HG03558 (cell line): Measurements from ENCODE around the gene CYP3A5.
"Not testable (repeated sequence)": the region's sequence is repeated elsewhere in the genome, so short reads cannot be mapped to it uniquely, and the experiment has no call there.

ENCODE experiments used
- ATAC-seq: cut with Tn5 transposase; IDR thresholded peaks from one replicate; pipeline ENCODE4 v1.9.1; 2021; ENCODE audit warnings: moderate number of reproducible peaks; ENCODE audit not compliant: unreplicated experiment; ENCODE audit errors: extremely low read depth

Gene CYP3A5

DNA sequence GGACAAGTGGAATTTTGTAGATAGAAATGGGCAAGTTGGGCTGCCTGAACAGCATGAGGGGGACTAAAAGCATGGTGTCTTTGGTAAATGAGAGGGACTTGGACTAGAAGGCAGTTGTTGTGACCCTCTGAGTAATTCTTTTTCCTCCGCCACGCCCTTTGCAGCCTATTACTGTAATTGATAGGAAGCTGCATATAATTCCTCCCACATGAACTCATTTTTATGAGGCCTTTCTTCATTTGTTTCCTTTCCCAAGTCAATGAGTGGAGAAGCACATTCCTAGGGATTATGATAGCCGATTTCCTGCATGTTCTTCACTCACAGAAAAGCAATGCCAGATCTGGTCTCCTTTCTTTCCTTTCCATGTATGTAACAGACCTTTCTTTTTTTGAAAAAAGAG, 35.4 kb downstream of the CYP3A5 start:
- no peak for ATAC-seq

DNA sequence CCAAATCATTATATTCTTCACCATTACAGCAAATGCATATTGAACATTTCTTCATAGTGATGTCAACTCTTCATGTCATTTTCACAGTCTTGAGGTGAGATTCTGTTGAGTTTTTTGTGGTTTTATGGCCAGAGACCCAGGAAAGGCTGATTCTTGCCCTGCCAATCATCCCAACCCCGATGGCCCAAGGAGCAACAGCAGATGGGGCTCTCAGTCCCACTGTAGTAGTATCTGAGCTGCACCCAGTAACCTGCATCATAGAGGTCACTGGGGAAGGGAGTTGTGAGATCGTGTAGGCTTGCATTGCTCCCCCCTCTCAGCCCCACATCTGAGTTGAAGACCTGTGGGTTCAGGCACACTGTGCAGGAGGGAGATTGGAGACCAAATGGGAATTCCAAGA, 36.3 kb downstream of the CYP3A5 start:
- ATAC-seq, result no peak

DNA sequence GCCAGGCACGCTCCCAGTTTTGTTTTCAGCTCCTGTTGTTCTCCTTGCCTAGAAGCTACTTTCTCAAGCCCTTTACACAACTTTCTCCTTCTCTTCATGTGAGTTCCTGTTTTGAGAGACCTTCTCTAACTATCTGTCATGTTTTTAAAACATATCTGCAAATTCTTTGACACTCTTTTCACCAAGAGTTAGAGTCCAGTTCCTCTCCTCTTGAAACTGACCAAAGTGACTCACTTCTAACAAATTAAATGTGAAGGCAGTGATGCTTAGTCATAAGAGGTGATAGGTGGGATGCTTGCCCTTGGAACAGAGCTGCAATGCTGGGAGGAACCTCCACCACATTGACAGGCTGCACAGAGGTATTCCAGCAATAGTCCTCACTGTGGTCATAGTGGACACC, 37.8 kb downstream of the CYP3A5 start:
- no peak for ATAC-seq

GRCh38 chr7:99639267-99639666, 40.5 kb downstream of the CYP3A5 start:
- no peak for ATAC-seq

- no peak for ATAC-seq
Observed at GRCh38 chr7:99638731-99639130, 41.1 kb downstream of the CYP3A5 start.

DNA sequence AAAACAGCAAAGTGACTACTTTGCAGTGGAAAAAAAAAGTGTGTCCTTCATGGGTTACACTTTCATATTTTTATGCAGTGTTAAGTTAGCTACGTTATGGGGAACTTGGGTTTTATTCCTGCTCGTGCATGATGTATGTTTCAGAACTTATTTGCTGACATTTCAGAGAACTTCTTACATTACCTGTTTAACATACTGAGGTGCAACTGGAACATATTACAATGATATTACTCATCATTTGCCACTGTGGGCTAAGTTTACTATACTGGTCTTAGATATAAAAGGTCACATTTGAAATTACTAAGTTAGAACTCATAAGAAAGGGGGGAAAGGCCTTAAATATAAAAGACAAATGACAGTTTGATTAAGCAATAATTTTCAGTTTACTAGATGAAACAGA, 42.4 kb downstream of the CYP3A5 start:
- ATAC-seq, result not testable (repeated sequence)

- ATAC-seq, result no peak
Observed at GRCh38 chr7:99631295-99632109, 48.3 kb downstream of the CYP3A5 start.

DNA sequence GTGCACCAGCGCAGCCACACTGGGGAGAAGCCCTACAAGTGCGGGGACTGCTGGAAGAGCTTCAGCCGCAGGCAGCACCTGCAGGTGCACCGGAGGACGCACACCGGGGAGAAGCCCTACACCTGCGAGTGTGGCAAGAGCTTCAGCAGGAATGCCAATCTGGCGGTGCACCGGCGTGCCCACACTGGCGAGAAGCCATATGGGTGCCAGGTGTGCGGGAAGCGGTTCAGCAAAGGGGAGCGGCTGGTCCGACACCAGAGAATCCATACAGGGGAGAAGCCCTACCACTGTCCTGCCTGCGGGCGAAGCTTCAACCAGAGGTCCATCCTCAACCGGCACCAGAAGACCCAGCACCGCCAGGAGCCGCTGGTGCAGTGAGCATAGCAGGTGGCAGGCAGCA, 50.2 kb downstream of the CYP3A5 start:
- ATAC-seq, result no peak

GRCh38 chr7:99628471-99629465, 51.0 kb downstream of the CYP3A5 start:
- no peak for ATAC-seq

DNA sequence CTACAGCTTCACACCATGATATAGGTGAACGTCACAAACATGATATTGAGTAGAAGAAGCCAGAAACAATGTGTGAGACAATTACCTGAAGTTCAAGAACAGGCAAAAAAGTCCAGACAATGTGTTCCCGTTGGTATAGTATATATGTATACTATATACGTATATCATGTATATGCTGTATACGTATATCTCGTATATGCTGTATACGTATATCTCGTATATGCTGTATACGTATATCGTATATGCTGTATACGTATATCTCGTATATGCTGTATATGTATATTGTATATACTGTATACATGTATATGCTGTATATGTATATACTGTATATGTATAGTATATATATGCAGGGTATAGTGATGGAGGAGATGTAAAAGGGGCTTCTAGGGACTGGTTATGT, 52.3 kb downstream of the CYP3A5 start:
- no peak for ATAC-seq

DNA sequence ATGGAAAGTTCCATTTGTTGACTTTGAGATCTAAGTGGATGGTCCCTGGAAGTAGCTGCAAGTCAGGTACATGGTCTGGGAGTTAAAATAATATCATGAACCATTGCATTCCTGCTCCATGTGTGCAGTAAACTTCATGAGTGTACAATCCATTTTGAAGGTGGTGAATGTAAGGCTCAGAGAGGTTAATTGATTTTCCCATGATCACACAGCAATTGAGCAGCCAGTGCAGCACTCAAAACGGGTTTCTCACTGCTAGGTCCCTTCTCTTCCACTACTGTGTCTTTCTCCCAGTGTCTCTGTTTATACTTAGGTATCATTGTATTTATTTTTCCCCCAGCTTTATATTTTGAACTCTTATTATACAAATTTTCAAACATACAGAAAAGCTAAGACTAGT, 53.1 kb downstream of the CYP3A5 start:
- no peak for ATAC-seq

- no peak for ATAC-seq
Observed at GRCh38 chr7:99625961-99626360, 53.8 kb downstream of the CYP3A5 start.

DNA sequence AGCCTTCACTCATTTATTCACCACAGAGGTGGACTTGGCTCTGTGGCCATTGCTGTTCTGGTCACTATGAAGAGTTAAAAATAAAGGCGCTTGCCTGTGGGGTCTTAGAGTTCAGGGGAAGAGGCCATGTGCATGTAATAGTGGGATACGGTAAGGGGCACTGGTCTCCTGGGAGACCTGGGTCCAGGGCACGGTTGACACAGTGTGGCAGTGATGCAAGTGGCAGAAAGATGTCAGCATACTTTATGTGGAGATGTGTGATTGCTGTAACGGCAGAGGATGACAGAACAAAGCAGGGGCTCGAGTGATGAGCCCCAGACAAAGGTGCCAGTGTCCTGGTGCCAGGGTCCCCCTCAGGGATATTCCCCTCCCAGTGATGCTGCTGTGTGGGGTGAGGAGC, 54.5 kb downstream of the CYP3A5 start:
- ATAC-seq, result no peak

DNA sequence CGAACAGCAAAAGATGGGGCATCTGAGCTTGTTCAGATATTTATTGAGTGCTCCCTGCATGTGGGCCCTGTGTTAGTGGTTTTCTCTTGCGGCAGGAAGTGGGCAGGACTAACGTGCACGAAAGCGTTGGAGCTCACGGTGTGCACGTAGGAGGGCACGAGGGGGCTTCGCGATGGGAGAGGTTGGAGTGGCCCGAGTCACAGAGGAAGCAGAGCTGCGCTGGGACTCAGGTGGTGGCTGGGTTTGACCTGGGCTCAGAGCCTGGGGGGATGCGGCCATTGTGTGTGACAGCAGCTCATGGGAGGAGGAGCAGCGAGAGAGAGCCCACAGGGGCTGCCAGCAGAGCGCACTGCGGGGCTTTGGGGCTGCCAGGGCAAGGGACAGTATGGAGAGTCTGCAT, 55.3 kb downstream of the CYP3A5 start:
- no peak for ATAC-seq

DNA sequence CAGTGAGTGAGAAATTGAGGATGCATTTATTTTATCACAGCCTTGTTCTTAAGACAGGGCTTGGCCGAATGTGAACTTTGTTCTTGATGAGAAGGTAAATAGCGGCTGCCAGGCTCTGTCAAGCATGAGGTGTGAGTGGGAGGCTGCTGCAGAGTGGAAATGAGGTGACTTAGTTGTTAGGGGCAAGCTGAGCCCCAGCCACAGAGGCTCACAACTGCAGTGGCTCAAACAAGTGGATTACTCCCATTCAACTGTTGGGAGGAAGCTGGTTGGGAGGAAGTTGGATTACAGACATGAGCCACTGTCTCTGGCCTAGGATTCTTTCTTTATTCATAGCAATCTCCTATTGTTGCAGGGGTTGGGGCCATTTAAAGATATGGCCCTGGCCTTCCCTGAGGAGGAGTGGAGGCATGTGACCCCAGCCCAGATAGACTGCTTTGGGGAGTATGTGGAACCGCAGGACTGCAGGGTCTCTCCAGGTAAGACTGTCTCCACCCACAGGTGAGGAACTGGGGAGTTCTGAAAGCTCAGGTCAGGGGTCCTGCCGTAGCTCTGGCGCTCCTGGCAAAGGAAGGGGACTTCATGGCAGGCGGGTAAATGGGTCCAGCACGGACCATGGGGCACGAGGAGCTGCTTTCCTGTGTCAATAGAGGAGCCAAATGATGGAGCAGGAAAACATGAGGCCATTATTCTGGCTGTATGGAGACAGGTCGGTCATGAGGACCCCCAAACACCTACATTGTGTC, 55.9 kb downstream of the CYP3A5 start:
- ATAC-seq, result no peak

- no peak for ATAC-seq
Observed at GRCh38 chr7:99623091-99623693, 56.6 kb downstream of the CYP3A5 start.

DNA sequence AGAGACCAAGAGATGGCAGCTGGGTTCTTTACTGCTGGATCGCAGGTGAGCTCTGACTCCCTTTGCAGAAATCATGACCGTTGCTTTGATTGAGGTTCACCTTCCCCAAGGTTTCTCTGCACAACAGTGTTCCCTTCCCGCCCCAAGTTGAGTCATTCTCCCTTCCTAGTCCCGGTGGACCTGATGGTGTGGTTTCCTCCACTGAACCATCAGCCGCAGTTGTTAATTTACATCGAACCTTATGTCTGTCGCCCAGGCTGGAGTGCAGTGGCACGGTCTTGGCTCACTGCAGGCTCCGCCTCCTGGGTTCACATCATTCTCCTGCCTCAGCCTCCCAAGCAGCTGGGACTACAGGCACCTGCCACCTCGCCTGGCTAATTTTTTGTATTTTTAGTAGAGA, 57.2 kb downstream of the CYP3A5 start:
- ATAC-seq, result no peak

GRCh38 chr7:99621271-99621670, 58.5 kb downstream of the CYP3A5 start:
- ATAC-seq, result no peak

DNA sequence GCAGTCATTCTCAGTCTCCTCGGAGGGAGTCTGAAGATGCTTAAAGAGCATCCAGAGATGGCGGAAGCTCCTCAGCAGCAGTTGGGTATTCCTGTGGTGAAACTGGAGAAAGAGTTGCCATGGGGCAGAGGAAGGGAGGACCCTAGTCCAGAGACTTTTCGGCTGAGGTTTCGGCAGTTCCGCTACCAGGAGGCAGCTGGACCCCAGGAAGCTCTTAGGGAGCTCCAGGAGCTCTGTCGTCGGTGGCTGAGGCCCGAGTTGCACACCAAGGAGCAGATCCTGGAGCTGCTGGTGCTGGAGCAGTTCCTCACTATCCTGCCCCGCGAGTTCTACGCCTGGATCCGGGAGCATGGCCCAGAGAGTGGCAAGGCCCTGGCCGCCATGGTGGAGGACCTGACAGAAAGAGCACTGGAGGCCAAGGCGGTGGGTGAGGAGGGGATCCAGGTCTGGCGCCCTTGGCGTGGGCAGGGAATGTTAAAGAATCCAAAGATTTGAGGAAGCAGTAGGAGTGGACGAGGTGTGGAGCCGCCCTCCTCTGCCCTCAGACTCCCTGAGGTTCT, 60.1 kb downstream of the CYP3A5 start:
- no peak for ATAC-seq

DNA sequence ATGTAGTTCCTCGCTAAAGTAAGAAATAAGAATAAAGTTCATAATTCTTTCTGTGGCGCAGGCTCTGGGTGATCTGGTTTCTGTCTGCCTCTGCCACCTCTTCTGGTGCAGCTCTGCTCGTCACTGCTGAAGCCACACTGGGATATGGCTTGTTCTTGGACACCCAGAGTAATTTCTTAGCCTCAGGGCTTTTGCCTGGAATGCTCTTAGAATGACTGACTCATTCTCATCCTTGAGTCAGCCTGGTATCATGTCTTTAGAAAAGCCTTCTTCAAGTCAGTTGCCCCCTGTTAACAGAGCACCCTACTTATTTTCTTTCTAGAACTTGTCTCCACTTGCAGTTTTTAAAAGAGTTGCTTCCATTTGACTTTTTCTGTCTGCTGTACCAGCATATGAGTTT, 61.1 kb downstream of the CYP3A5 start:
- ATAC-seq, result no peak
